Measurements from ENCODE around the gene ITGB2. TPM values are rescaled to one million over a fixed set of nuclear protein-coding genes. Genes with fewer than 3 reads are reported as not detected.
"Not testable (repeated sequence)": the region's sequence is repeated elsewhere in the genome, so short reads cannot be mapped to it uniquely, and the experiment has no call there.

ITGB2 gene
- total RNA-seq, 2 donors from 2014 or later, result 161 to 166 TPM

GRCh38 chr21:44918107-44918470 lies 2.6 kb downstream of the ITGB2 start:
- no peak for TF ChIP-seq CTCF (IDR thresholded peaks at IDR 0.05)
- no peaks in the 10 kb centered on the region for H3K27me3 ChIP-seq (replicated peaks; ENCODE audit: insufficient read depth)
- no peak overlapping the region for H3K27ac ChIP-seq
- no peak overlapping the region for H3K4me3 ChIP-seq
- no peaks in the 10 kb centered on the region for H3K36me3 ChIP-seq
- no peak for ATAC-seq (ENCODE audit: insufficient number of reproducible peaks, low FRiP score, low read depth)
- DNase-seq (ENCODE audit: low spot score), result no peak
- peaks cover 0 to 6% of the 10 kb centered on the region in 2 donors for H3K4me1 ChIP-seq (ENCODE audit: control insufficient read depth in 1 of 2, low read depth in 2 of 2)
- no peaks in the 10 kb centered on the region for H3K9me3 ChIP-seq

- DNase-seq (ENCODE audit: low spot score), result no peak
Measured at GRCh38 chr21:44917446-44918106, 3.1 kb downstream of the ITGB2 start.

GRCh38 chr21:44916965-44917364 lies 3.7 kb downstream of the ITGB2 start:
- H3K4me3 ChIP-seq, result no peak overlapping the region
- H3K9me3 ChIP-seq, result no peaks in the 10 kb centered on the region
- no peak for TF ChIP-seq CTCF (IDR thresholded peaks at IDR 0.05)
- H3K36me3 ChIP-seq, result no peaks in the 10 kb centered on the region
- no peak overlapping the region for H3K27ac ChIP-seq
- peaks cover 0 to 6% of the 10 kb centered on the region in 2 donors for H3K4me1 ChIP-seq (ENCODE audit: control insufficient read depth in 1 of 2, low read depth in 2 of 2)
- DNase-seq (ENCODE audit: low spot score) (no peak), ATAC-seq (ENCODE audit: insufficient number of reproducible peaks, low FRiP score, low read depth) (no peak)
- H3K27me3 ChIP-seq (replicated peaks; ENCODE audit: insufficient read depth), result no peaks in the 10 kb centered on the region

More at GRCh38 chr21:44917446-44918106, 3.1 kb downstream of the ITGB2 start:
- Histone ChIP-seq H3K36me3 (no peaks in the 10 kb centered on the region), H3K4me1 (ENCODE audit: control insufficient read depth in 1 of 2, low read depth in 2 of 2) (peaks cover 0 to 6% of the 10 kb centered on the region in 2 donors), H3K27me3 (replicated peaks; ENCODE audit: insufficient read depth) (no peaks in the 10 kb centered on the region), H3K9me3 (no peaks in the 10 kb centered on the region), H3K27ac (no peak overlapping the region), H3K4me3 (no peak overlapping the region)
- no peak for TF ChIP-seq CTCF (IDR thresholded peaks at IDR 0.05)
- ATAC-seq (ENCODE audit: insufficient number of reproducible peaks, low FRiP score, low read depth), result no peak

GRCh38 chr21:44914176-44914874 lies 6.4 kb downstream of the ITGB2 start:
- no peaks in the 10 kb centered on the region for H3K27me3 ChIP-seq (replicated peaks; ENCODE audit: insufficient read depth)
- peaks cover 12 to 14% of the 10 kb centered on the region in 2 donors for H3K4me1 ChIP-seq (ENCODE audit: control insufficient read depth in 1 of 2, low read depth in 2 of 2)
- H3K4me3 ChIP-seq, result peak overlapping the region; percentile 4
- H3K9me3 ChIP-seq, result no peaks in the 10 kb centered on the region
- no peak for DNase-seq (ENCODE audit: low spot score)
- no peaks in the 10 kb centered on the region for H3K36me3 ChIP-seq
- H3K27ac ChIP-seq, result no peak overlapping the region
- no peak for ATAC-seq (ENCODE audit: insufficient number of reproducible peaks, low FRiP score, low read depth)
- no peak for TF ChIP-seq CTCF (IDR thresholded peaks at IDR 0.05)

- Histone ChIP-seq H3K36me3 (no peaks in the 10 kb centered on the region), H3K4me3 (peak overlapping the region; percentile 4), H3K27ac (no peak overlapping the region), H3K4me1 (ENCODE audit: control insufficient read depth in 1 of 2, low read depth in 2 of 2) (peaks cover 14 to 22% of the 10 kb centered on the region in 2 donors), H3K27me3 (replicated peaks; ENCODE audit: insufficient read depth) (no peaks in the 10 kb centered on the region), H3K9me3 (no peaks in the 10 kb centered on the region)
- no peak for TF ChIP-seq CTCF (IDR thresholded peaks at IDR 0.05)
- ATAC-seq (ENCODE audit: insufficient number of reproducible peaks, low FRiP score, low read depth) (no peak), DNase-seq (ENCODE audit: low spot score) (no peak)
Measured at GRCh38 chr21:44913425-44914175, 7.1 kb downstream of the ITGB2 start.

GRCh38 chr21:44912506-44913412 lies 7.9 kb downstream of the ITGB2 start:
- peaks cover 17 to 28% of the 10 kb centered on the region in 2 donors for H3K4me1 ChIP-seq (ENCODE audit: control insufficient read depth in 1 of 2, low read depth in 2 of 2)
- not testable (repeated sequence) for H3K36me3 ChIP-seq; H3K27ac ChIP-seq; H3K9me3 ChIP-seq; H3K4me3 ChIP-seq; DNase-seq (ENCODE audit: low spot score); H3K27me3 ChIP-seq (replicated peaks; ENCODE audit: insufficient read depth); ATAC-seq (ENCODE audit: insufficient number of reproducible peaks, low FRiP score, low read depth)
